ENCODE data around the gene CCT7.

- no peak for TF ChIP-seq CTCF (IDR thresholded peaks at IDR 0.05; ENCODE audit: insufficient read depth, low read length, poor library complexity, severe bottlenecking)
- TF ChIP-seq EZH2phosphoT487 (conservative IDR thresholded peaks at IDR 0.05; ENCODE audit: low read length), result no peak
Observed at GRCh38 chr2:73283545-73284295, 49.6 kb downstream of the CCT7 start.

Measured in SU-DHL-6 (cell line).